Thyroid gland (tissue), 4 donors: ENCODE results near the gene FAM228A.

Experiments used
- CTCF ChIP-seq, 6 experiments: fragments of 200-600 bp in 3 of 6; fragments of 450-650 bp in 3 of 6; sonication (generic) in 3 of 6; IDR thresholded peaks; one replicate each; pipeline ENCODE4 v1.5.1; 2016 to 2019; ENCODE audit warnings: antibody characterized with exemption in 6 of 6, mild to moderate bottlenecking in 2 of 6, inconsistent platforms in 1 of 6, moderate library complexity in 1 of 6
- POLR2A ChIP-seq, 2 donors: fragments of 450-650 bp; IDR thresholded peaks; one replicate each; pipeline ENCODE4 v1.6.1; 2017; ENCODE audit warnings: antibody characterized with exemption in 2 of 2, mild to moderate bottlenecking in 2 of 2, moderate library complexity in 1 of 2

DNA sequence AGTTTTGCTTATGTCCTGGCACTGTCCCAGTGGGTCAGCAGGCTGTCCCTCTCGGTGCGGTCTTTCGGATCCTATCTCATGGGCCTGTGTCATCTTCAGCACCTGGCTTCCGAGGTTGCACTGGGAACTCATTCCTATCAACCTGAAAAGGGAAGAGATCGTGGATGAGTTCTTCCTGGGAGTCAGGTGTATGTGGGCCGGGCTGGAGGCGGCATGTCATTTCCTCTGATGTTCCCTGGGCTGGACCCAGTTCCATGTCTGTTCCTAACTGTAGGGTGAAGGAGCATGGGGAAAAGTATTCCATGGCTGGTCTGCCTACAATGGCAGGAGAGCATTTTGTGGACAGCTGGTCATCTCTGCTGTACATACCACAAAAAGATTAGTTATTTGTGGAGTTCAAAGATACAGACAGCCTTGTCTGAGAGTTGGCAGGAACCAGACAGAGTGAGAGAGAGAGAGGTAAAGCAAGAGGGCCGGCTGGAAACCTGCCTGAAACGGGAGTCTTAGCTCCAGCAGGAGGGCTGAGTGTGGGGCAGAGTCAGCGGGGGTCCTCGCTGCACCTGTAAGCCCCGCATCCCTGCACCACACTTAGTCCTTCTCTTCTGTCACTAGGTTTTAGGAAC lies 25.2 kb downstream of the FAM228A start:
- no peak for TF ChIP-seq CTCF (IDR thresholded peaks at IDR 0.05)
- no peak for TF ChIP-seq POLR2A (IDR thresholded peaks at IDR 0.05)
